Loucy (cell line): ENCODE data around the gene C3orf20.

Experiments
- H2AFZ ChIP-seq: fragments of 200-600 bp; sonication (generic); 2 replicates; pipeline ENCODE4 v1.6.0; 2016; ENCODE audit warnings: antibody characterized with exemption, mild to moderate bottlenecking, low read length, moderate library complexity
- H3F3A ChIP-seq: fragments of 200-600 bp; 2 replicates; pipeline ENCODE4 v1.6.0; 2016; ENCODE audit warnings: antibody characterized with exemption, low read depth, mild to moderate bottlenecking
- H3K27me3 ChIP-seq: fragments of 200-600 bp; sonication (generic); 2 replicates; pipeline ENCODE4 v1.6.1; 2014; ENCODE audit warnings: low read length, mild to moderate bottlenecking; ENCODE audit not compliant: insufficient read depth, poor library complexity, severe bottlenecking
- H3K36me3 ChIP-seq: fragments of 200-600 bp; sonication (generic); 2 replicates; pipeline ENCODE4 v1.6.1; 2016; ENCODE audit warnings: low read length; ENCODE audit not compliant: insufficient read depth
- H3K4me1 ChIP-seq: fragments of 200-600 bp; sonication (generic); 2 replicates; pipeline ENCODE4 v1.5.1; 2014; ENCODE audit warnings: low read length, mild to moderate bottlenecking; ENCODE audit not compliant: insufficient read depth, poor library complexity, severe bottlenecking
- H3K4me2 ChIP-seq: fragments of 200-600 bp; sonication (generic); 2 replicates; pipeline ENCODE4 v1.6.0; 2014; ENCODE audit warnings: antibody characterized with exemption, low read length, low read depth, mild to moderate bottlenecking; ENCODE audit not compliant: poor library complexity, severe bottlenecking
- H3K4me3 ChIP-seq: fragments of 200-600 bp; sonication (generic); 2 replicates; pipeline ENCODE4 v1.5.1; 2014; ENCODE audit warnings: low read length, mild to moderate bottlenecking, mixed read lengths; ENCODE audit not compliant: poor library complexity, severe bottlenecking
- H3K79me2 ChIP-seq: fragments of 200-600 bp; sonication (generic); 2 replicates; pipeline ENCODE4 v1.6.1; 2014; ENCODE audit warnings: low read length; ENCODE audit not compliant: insufficient read depth
- H3K9ac ChIP-seq: fragments of 200-600 bp; sonication (generic); 2 replicates; pipeline ENCODE4 v1.6.0; 2014; ENCODE audit warnings: mild to moderate bottlenecking, low read depth, low read length, moderate library complexity; ENCODE audit not compliant: poor library complexity, severe bottlenecking
- H3K9me2 ChIP-seq: fragments of 200-600 bp; sonication (generic); replicated peaks from 2 replicates; pipeline ENCODE4 v1.6.1; 2016; ENCODE audit warnings: low read depth, low read length, mixed read lengths
- H3K9me3 ChIP-seq: fragments of 200-600 bp; sonication (generic); 2 replicates; pipeline ENCODE4 v1.6.1; 2014; ENCODE audit warnings: mild to moderate bottlenecking, antibody characterized with exemption, low read length, low read depth; ENCODE audit not compliant: insufficient read depth
- H4K20me1 ChIP-seq: fragments of 200-600 bp; sonication (generic); 2 replicates; pipeline ENCODE4 v1.6.0; 2014; ENCODE audit warnings: antibody characterized with exemption, low read length, mild to moderate bottlenecking; ENCODE audit not compliant: insufficient read depth, poor library complexity, severe bottlenecking
- CTCF ChIP-seq: fragments of 200-600 bp; sonication (generic); conservative IDR thresholded peaks from 2 replicates; pipeline ENCODE4 v1.5.1; 2014; ENCODE audit warnings: mild to moderate bottlenecking, antibody characterized with exemption, low read length
- EZH2phosphoT487 ChIP-seq: fragments of 200-600 bp; IDR thresholded peaks from 2 replicates; pipeline ENCODE4 v1.6.1; 2018; ENCODE audit warnings: antibody characterized with exemption, mild to moderate bottlenecking, moderate library complexity, borderline replicate concordance

C3orf20 gene

GRCh38 chr3:14793858-14794234 lies 118.9 kb downstream of the C3orf20 start:
- Histone ChIP-seq H3K4me3 (no peak overlapping the region), H3K9me2 (no peaks in the 10 kb centered on the region), H2AFZ (no peak overlapping the region), H3F3A (no peaks in the 10 kb centered on the region), H4K20me1 (no peaks in the 10 kb centered on the region), H3K4me2 (no peak overlapping the region), H3K9ac (no peak overlapping the region), H3K27me3 (no peaks in the 10 kb centered on the region), H3K9me3 (no peaks in the 10 kb centered on the region), H3K36me3 (no peaks in the 10 kb centered on the region), H3K79me2 (no peaks in the 10 kb centered on the region), H3K4me1 (no peaks in the 10 kb centered on the region)
- no peak for TF ChIP-seq EZH2phosphoT487
- TF ChIP-seq CTCF: no peak

GRCh38 chr3:14794435-14794834 lies 119.5 kb downstream of the C3orf20 start:
- H3K4me3 ChIP-seq: no peak overlapping the region
- no peaks in the 10 kb centered on the region for H3K9me2 ChIP-seq
- no peaks in the 10 kb centered on the region for H3K9me3 ChIP-seq
- H3K27me3 ChIP-seq: no peaks in the 10 kb centered on the region
- H3K4me1 ChIP-seq: no peaks in the 10 kb centered on the region
- H3K4me2 ChIP-seq: no peak overlapping the region
- H2AFZ ChIP-seq: no peak overlapping the region
- no peaks in the 10 kb centered on the region for H3K36me3 ChIP-seq
- TF ChIP-seq CTCF: no peak
- TF ChIP-seq EZH2phosphoT487: no peak
- H4K20me1 ChIP-seq: no peaks in the 10 kb centered on the region
- H3F3A ChIP-seq: no peaks in the 10 kb centered on the region
- no peaks in the 10 kb centered on the region for H3K79me2 ChIP-seq
- H3K9ac ChIP-seq: no peak overlapping the region

- no peak overlapping the region for H3K4me2 ChIP-seq
- H2AFZ ChIP-seq: 0 out of 2 replicates have a peak overlapping the region, but pooled peaks have one; percentile 43
- no peaks in the 10 kb centered on the region for H3K27me3 ChIP-seq
- no peaks in the 10 kb centered on the region for H4K20me1 ChIP-seq
- no peaks in the 10 kb centered on the region for H3F3A ChIP-seq
- H3K4me1 ChIP-seq: no peaks in the 10 kb centered on the region
- H3K36me3 ChIP-seq: no peaks in the 10 kb centered on the region
- no peaks in the 10 kb centered on the region for H3K9me2 ChIP-seq
- no peak overlapping the region for H3K4me3 ChIP-seq
- H3K9ac ChIP-seq: no peak overlapping the region
- H3K79me2 ChIP-seq: no peaks in the 10 kb centered on the region
- H3K9me3 ChIP-seq: no peaks in the 10 kb centered on the region
- TF ChIP-seq EZH2phosphoT487 (no peak), CTCF (no peak)
These were observed 121.1 kb downstream of the C3orf20 start for GRCh38 chr3:14795996-14796395.
